ENCODE results near the gene SEZ6L. TPM values are rescaled to one million over a fixed set of nuclear protein-coding genes. Genes with fewer than 3 reads are reported as not detected.

SEZ6L gene
- total and polyA plus RNA-seq, 12 donors: 0.17 to 16.3 (median 3.9) TPM; not detected in 1

DNA sequence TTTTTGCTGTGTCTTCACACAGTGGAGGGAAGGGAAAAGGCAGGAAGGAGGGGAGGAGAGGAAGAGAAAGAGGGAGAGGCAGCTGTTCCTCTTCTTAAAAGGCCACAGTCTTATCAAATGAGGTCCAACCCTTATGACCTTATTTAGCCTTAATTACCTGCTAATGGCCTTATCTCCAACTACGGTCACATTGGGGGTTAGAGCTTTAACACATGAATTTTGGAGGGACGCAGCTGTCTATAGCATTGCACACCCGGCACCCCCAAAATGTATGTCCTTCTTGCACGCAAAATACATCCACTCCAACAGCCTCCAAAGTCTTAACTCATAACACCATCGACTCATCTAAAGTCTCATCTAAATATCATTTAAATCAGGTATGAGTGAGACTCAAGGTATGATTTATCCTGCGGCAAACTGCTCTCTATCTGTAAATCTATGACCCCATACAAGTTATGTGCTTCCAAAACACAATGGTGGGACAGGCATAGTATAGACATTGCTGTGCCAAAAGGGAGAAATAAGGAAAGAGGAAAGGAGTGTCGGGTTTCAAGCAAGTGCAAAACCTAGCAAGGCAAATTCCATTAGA lies 214.8 kb downstream of the SEZ6L start:
- Histone ChIP-seq H3K4me1 (replicated peaks in 1 of 2) (no peaks in the 10 kb centered on the region), H3K4me3 (no peak overlapping the region), H3K27ac (no peak overlapping the region), H3K9me3 (replicated peaks in 1 of 3) (no peaks in the 10 kb centered on the region), H3K36me3 (replicated peaks in 1 of 2) (no peaks in the 10 kb centered on the region), H3K27me3 (peaks cover 8% of the 10 kb centered on the region)
- TF ChIP-seq POLR2A (IDR thresholded peaks at IDR 0.05): no peak
- TF ChIP-seq, protein P1, sequence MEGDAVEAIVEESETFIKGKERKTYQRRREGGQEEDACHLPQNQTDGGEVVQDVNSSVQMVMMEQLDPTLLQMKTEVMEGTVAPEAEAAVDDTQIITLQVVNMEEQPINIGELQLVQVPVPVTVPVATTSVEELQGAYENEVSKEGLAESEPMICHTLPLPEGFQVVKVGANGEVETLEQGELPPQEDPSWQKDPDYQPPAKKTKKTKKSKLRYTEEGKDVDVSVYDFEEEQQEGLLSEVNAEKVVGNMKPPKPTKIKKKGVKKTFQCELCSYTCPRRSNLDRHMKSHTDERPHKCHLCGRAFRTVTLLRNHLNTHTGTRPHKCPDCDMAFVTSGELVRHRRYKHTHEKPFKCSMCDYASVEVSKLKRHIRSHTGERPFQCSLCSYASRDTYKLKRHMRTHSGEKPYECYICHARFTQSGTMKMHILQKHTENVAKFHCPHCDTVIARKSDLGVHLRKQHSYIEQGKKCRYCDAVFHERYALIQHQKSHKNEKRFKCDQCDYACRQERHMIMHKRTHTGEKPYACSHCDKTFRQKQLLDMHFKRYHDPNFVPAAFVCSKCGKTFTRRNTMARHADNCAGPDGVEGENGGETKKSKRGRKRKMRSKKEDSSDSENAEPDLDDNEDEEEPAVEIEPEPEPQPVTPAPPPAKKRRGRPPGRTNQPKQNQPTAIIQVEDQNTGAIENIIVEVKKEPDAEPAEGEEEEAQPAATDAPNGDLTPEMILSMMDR (IDR thresholded peaks at IDR 0.05): no peak
- WGBS, 4 donors: 78 to 86% (median 85%) methylated on average over 7 of the region's 7 CpGs
- no peak for DNase-seq
- intact Hi-C loops (cut with DNase I): no loop called here

DNA sequence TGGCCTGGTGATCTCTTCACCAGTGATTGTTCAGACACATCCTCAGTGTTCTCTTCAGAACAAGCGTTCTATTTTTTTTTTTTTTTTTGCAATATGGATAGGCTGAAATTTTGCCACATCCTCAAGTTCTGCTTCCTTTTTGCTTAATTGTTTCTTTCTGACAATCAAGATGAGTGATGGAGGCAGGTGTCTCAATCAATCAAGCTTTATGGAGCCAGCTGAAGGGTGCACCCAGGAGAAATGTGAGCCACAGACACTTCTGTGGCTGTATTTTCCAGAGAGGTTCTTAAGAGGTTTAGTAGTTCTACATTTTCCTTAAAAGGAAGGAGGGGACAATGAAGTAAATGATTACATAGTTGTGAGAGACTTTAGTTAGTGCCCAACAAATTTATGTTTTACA lies 215.9 kb downstream of the SEZ6L start:
- peaks cover 8% of the 10 kb centered on the region for H3K27me3 ChIP-seq
- WGBS, 4 donors: 52 to 85% (median 63%) methylated on average over 1 of the region's 1 CpG
- no peak for DNase-seq

DNA sequence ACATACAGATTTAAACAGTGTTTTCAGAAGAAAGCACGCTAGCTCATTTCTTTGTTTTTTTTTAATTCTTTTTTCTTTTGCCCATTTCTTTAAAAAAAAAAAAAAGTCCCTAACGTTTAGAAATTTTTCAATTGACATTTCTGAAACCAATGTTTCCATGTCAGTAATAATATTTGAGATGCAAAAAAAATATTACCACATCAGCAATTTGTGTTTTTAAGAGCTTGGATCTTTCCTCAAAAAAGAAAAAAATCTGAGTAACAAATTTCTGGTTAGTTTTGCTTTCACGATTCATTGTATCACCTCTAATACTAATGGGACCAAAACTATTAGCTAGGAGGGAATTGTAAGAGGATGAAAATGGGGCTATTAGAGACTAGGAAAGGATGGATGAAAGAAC lies 219.9 kb downstream of the SEZ6L start:
- WGBS, 4 donors: 59 to 82% (median 69%) methylated on average over 3 of the region's 3 CpGs
- Histone ChIP-seq H3K27me3 (peaks cover 4% of the 10 kb centered on the region), H3K27ac (no peak overlapping the region), H3K9me3 (replicated peaks in 1 of 3) (no peaks in the 10 kb centered on the region), H3K4me3 (no peak overlapping the region), H3K4me1 (replicated peaks in 1 of 2) (no peaks in the 10 kb centered on the region), H3K36me3 (replicated peaks in 1 of 2) (no peaks in the 10 kb centered on the region)
- DNase-seq: no peak
- intact Hi-C loops (cut with DNase I): no loop called here
- TF ChIP-seq, protein P1 (IDR thresholded peaks at IDR 0.05): no peak
- no peak for TF ChIP-seq POLR2A (IDR thresholded peaks at IDR 0.05)

More for the DNA sequence above, 215.9 kb downstream of the SEZ6L start:
- no peaks in the 10 kb centered on the region for H3K9me3 ChIP-seq (replicated peaks in 1 of 3)
- intact Hi-C loops (cut with DNase I): no loop called here
- no peak overlapping the region for H3K4me3 ChIP-seq
- no peak overlapping the region for H3K27ac ChIP-seq
- TF ChIP-seq, protein P1 (IDR thresholded peaks at IDR 0.05): no peak
- TF ChIP-seq POLR2A (IDR thresholded peaks at IDR 0.05): no peak
- H3K36me3 ChIP-seq (replicated peaks in 1 of 2): no peaks in the 10 kb centered on the region
- H3K4me1 ChIP-seq (replicated peaks in 1 of 2): no peaks in the 10 kb centered on the region

DNA sequence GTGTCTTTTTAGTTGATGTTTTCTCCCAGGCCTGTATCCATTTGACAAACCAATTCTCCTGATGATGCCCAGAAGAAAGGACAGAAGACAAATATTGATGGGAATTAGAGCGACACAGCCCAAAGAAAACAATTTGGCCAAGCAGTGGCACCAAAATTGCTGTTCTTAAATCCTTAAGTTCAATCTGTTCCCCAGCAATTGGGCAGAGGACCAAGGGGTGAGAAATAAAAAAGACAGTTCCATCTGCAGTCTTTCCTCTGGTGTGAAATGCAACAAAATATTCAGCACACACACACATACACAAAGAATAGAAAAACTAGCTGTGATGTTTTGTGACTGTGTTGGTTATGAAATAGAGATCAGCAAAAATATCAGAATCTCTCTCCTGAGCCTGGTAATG lies 221.8 kb downstream of the SEZ6L start:
- Histone ChIP-seq H3K36me3 (replicated peaks in 1 of 2) (no peaks in the 10 kb centered on the region), H3K4me3 (no peak overlapping the region), H3K27ac (no peak overlapping the region), H3K9me3 (replicated peaks in 1 of 3) (no peaks in the 10 kb centered on the region), H3K27me3 (peaks cover 4% of the 10 kb centered on the region), H3K4me1 (replicated peaks in 1 of 2) (no peaks in the 10 kb centered on the region)
- TF ChIP-seq, protein P1 (IDR thresholded peaks at IDR 0.05): no peak
- TF ChIP-seq POLR2A (IDR thresholded peaks at IDR 0.05): no peak
- no peak for DNase-seq
- intact Hi-C loops (cut with DNase I): loop anchor here in 1 of 2 donors (10.0 kb wide), 1 partner anchor 74 kb away; no protein-coding TSS in a partner anchor
- 78 to 100% (median 83%) methylated on average over 1 of the region's 1 CpG for WGBS, 4 donors

Data from adrenal gland (tissue), 12 donors.